Hepatocyte (in vitro differentiated cells): ENCODE results near the gene RNASE11. TPM values are rescaled to one million over a fixed set of nuclear protein-coding genes. Genes with fewer than 3 reads are reported as not detected.
"Not testable (repeated sequence)": the region's sequence is repeated elsewhere in the genome, so short reads cannot be mapped to it uniquely, and the experiment has no call there.

Experiments
- DNase-seq: peaks from one replicate; pipeline ENCODE4 v3.0.0-alpha.2; 2016; ENCODE audit warnings: low spot score
- H2AFZ ChIP-seq: fragments of 200-600 bp; sonication (generic); 2 replicates; pipeline ENCODE4 v1.6.0; 2016; ENCODE audit warnings: antibody characterized with exemption, mild to moderate bottlenecking
- H3K27ac ChIP-seq: fragments of 200-600 bp; sonication (generic); 2 replicates; pipeline ENCODE4 v1.5.1; 2016; ENCODE audit warnings: mild to moderate bottlenecking
- H3K27me3 ChIP-seq: fragments of 200-600 bp; sonication (generic); 2 replicates; pipeline ENCODE4 v1.6.1; 2016
- H3K36me3 ChIP-seq: fragments of 200-600 bp; sonication (generic); replicated peaks from 2 replicates; pipeline ENCODE4 v1.5.1; 2016; ENCODE audit warnings: low read depth; ENCODE audit not compliant: insufficient read depth
- H3K4me1 ChIP-seq: fragments of 200-600 bp; sonication (generic); 2 replicates; pipeline ENCODE4 v1.5.1; 2016; ENCODE audit warnings: mild to moderate bottlenecking, moderate library complexity; ENCODE audit not compliant: insufficient read depth
- H3K4me2 ChIP-seq: fragments of 200-600 bp; sonication (generic); 2 replicates; pipeline ENCODE4 v1.6.0; 2016
- H3K4me3 ChIP-seq: fragments of 200-600 bp; sonication (generic); 2 replicates; pipeline ENCODE4 v1.5.1; 2016; ENCODE audit warnings: mild to moderate bottlenecking
- H3K79me2 ChIP-seq: fragments of 200-600 bp; sonication (generic); 2 replicates; pipeline ENCODE4 v1.6.0; 2017; ENCODE audit warnings: mild to moderate bottlenecking
- H3K9me2 ChIP-seq: fragments of 200-600 bp; sonication (generic); replicated peaks from 2 replicates; pipeline ENCODE4 v1.6.0; 2017; ENCODE audit warnings: mild to moderate bottlenecking; ENCODE audit not compliant: insufficient read depth
- H3K9me3 ChIP-seq: fragments of 200-600 bp; sonication (generic); 2 replicates; pipeline ENCODE4 v1.5.1; 2016; ENCODE audit warnings: low read depth, mild to moderate bottlenecking
- H4K20me1 ChIP-seq: fragments of 200-600 bp; sonication (generic); 2 replicates; pipeline ENCODE4 v1.6.0; 2016; ENCODE audit warnings: mild to moderate bottlenecking; ENCODE audit not compliant: insufficient read depth, poor library complexity, severe bottlenecking
- CTCF ChIP-seq: fragments of 200-600 bp; sonication (generic); IDR thresholded peaks from 2 replicates; pipeline ENCODE4 v1.5.1; 2016; ENCODE audit warnings: antibody characterized with exemption, mild to moderate bottlenecking; ENCODE audit not compliant: poor library complexity
- EZH2 ChIP-seq: fragments of 200-600 bp; sonication (generic); IDR thresholded peaks from 2 replicates; pipeline ENCODE4 v1.6.1; 2016; ENCODE audit warnings: antibody characterized with exemption, mild to moderate bottlenecking, borderline replicate concordance
- EZH2phosphoT487 ChIP-seq: fragments of 200-600 bp; sonication (generic); IDR thresholded peaks from one replicate; pipeline ENCODE4 v1.6.1; 2018; ENCODE audit warnings: antibody characterized with exemption, mild to moderate bottlenecking, low read depth, moderate library complexity; ENCODE audit not compliant: unreplicated experiment, severe bottlenecking
- WGBS: methylation state at CpG from one replicate; pipeline ENCODE4 v1.1.6; 2016; ENCODE audit warnings: low lambda C conversion rate; ENCODE audit errors: missing lambda C conversion rate; 5-methylcytosine and 5-hydroxymethylcytosine counted together
- polyA plus RNA-seq: library from polyadenylated mRNA; unstranded; fragments of >200 nt; fragmentation: Nextera tagmentation; extraction: Ambion mirVana; gene quantifications from 2 replicates; pipeline ENCODE4 v1.2.1, GENCODE V29; 2016
- total RNA-seq: library from RNA; depleted of rRNA; stranded (reverse); fragments of >200 nt; gene quantifications from 2 replicates; pipeline ENCODE4 v1.2.3, GENCODE V29; 2014

RNASE11 gene
- total and polyA plus RNA-seq, 2 experiments from 2014 or later, result not detected

- TF ChIP-seq EZH2, result no peak
- TF ChIP-seq EZH2phosphoT487, result no peak
- TF ChIP-seq CTCF, result no peak
- Histone ChIP-seq H3K4me1 (peaks cover 5% of the 10 kb centered on the region), H3K9me2 (no peaks in the 10 kb centered on the region), H3K27ac (no peak overlapping the region), H3K36me3 (no peaks in the 10 kb centered on the region), H2AFZ (no peak overlapping the region), H3K9me3 (no peaks in the 10 kb centered on the region), H3K4me2 (no peak overlapping the region), H3K4me3 (no peak overlapping the region), H3K79me2 (no peaks in the 10 kb centered on the region), H4K20me1 (no peaks in the 10 kb centered on the region), H3K27me3 (no peaks in the 10 kb centered on the region)
- DNase-seq, result no peak
- 51% methylated on average over 2 of the region's 2 CpGs for WGBS
Measured at GRCh38 chr14:20620798-20621478, 33.1 kb upstream of the RNASE11 start.

- not testable (repeated sequence) for H3K27ac ChIP-seq, H3K4me2 ChIP-seq, H4K20me1 ChIP-seq, H3K9me3 ChIP-seq, H3K36me3 ChIP-seq, H3K27me3 ChIP-seq, DNase-seq, H3K4me3 ChIP-seq, H3K4me1 ChIP-seq, H3K9me2 ChIP-seq, H2AFZ ChIP-seq, H3K79me2 ChIP-seq
- WGBS, result 88% methylated on average over 6 of the region's 6 CpGs
Measured at GRCh38 chr14:20619688-20620087, 31.9 kb upstream of the RNASE11 start.

- Histone ChIP-seq H3K4me3 (no peak overlapping the region), H3K9me3 (no peaks in the 10 kb centered on the region), H3K27ac (no peak overlapping the region), H2AFZ (no peak overlapping the region), H3K9me2 (no peaks in the 10 kb centered on the region), H4K20me1 (no peaks in the 10 kb centered on the region), H3K4me1 (no peaks in the 10 kb centered on the region), H3K36me3 (no peaks in the 10 kb centered on the region), H3K4me2 (no peak overlapping the region), H3K27me3 (no peaks in the 10 kb centered on the region), H3K79me2 (no peaks in the 10 kb centered on the region)
- WGBS, result 57% methylated on average over 4 of the region's 4 CpGs
- no peak for DNase-seq
- TF ChIP-seq CTCF (no peak), EZH2 (no peak), EZH2phosphoT487 (no peak)
Measured at GRCh38 chr14:20618271-20618749, 30.5 kb upstream of the RNASE11 start.

- H3K4me3 ChIP-seq, result no peak overlapping the region
- no peaks in the 10 kb centered on the region for H3K27me3 ChIP-seq
- no peaks in the 10 kb centered on the region for H4K20me1 ChIP-seq
- H3K4me2 ChIP-seq, result no peak overlapping the region
- no peak for DNase-seq
- H3K79me2 ChIP-seq, result no peaks in the 10 kb centered on the region
- no peak overlapping the region for H3K27ac ChIP-seq
- no peaks in the 10 kb centered on the region for H3K9me3 ChIP-seq
- peaks cover 3% of the 10 kb centered on the region for H3K4me1 ChIP-seq
- H3K36me3 ChIP-seq, result no peaks in the 10 kb centered on the region
- TF ChIP-seq EZH2 (no peak), CTCF (no peak)
- no peaks in the 10 kb centered on the region for H3K9me2 ChIP-seq
- H2AFZ ChIP-seq, result no peak overlapping the region
- WGBS, result 88% methylated on average over 12 of the region's 12 CpGs
Measured at GRCh38 chr14:20617138-20618003, 29.6 kb upstream of the RNASE11 start.
